Gastroesophageal sphincter (tissue), 3 donors: ENCODE results near the gene SIGLEC7.

Source experiments
- EP300 ChIP-seq: sonication (generic); formaldehyde crosslinking; IDR thresholded peaks from one replicate; pipeline ENCODE4 v1.6.1; 2017; ENCODE audit warnings: antibody characterized with exemption, mild to moderate bottlenecking
- POLR2A ChIP-seq, 2 donors: fragments of 450-650 bp; IDR thresholded peaks; one replicate each; pipeline ENCODE4 v1.6.1; 2017; ENCODE audit warnings: antibody characterized with exemption in 2 of 2, mild to moderate bottlenecking in 2 of 2, moderate library complexity in 1 of 2
- TF ChIP-seq, protein P1 (sequence below), 4 experiments: fragments of 200-600 bp in 2 of 4; fragments of 450-650 bp in 2 of 4; sonication (generic) in 1 of 4; IDR thresholded peaks; one replicate each; pipeline ENCODE4 v1.5.1; 2017 to 2019; ENCODE audit warnings: antibody characterized with exemption in 4 of 4, mild to moderate bottlenecking in 2 of 4, moderate library complexity in 2 of 4

DNA sequence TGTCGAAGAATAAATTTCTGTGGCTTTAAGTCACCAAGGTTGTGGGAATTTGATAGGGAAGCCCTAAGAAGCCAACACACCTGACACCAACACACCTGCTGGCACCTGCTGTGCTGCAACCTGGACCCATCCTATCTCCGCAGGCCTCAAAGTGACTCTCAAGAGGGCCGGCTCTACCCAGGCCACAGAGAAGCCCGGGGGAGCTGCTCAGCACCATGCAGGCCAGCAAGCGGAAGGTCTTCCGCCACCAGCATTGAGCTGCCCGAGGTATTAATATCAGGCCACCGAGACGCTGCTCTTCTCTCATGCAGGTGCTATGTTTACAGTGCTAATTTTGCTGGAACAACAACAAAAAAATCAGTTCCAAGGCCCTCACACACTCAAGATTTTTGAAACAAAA lies 50.6 kb downstream of the SIGLEC7 start:
- TF ChIP-seq, protein P1, sequence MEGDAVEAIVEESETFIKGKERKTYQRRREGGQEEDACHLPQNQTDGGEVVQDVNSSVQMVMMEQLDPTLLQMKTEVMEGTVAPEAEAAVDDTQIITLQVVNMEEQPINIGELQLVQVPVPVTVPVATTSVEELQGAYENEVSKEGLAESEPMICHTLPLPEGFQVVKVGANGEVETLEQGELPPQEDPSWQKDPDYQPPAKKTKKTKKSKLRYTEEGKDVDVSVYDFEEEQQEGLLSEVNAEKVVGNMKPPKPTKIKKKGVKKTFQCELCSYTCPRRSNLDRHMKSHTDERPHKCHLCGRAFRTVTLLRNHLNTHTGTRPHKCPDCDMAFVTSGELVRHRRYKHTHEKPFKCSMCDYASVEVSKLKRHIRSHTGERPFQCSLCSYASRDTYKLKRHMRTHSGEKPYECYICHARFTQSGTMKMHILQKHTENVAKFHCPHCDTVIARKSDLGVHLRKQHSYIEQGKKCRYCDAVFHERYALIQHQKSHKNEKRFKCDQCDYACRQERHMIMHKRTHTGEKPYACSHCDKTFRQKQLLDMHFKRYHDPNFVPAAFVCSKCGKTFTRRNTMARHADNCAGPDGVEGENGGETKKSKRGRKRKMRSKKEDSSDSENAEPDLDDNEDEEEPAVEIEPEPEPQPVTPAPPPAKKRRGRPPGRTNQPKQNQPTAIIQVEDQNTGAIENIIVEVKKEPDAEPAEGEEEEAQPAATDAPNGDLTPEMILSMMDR (IDR thresholded peaks at IDR 0.05), result no peak
- TF ChIP-seq EP300 (no peak), POLR2A (IDR thresholded peaks at IDR 0.05) (no peak)
